ENCODE results near the gene AGBL5. TPM values are rescaled to one million over a fixed set of nuclear protein-coding genes. Genes with fewer than 3 reads are reported as not detected.

Gene AGBL5
- total and polyA plus RNA-seq, 9 of the 15 experiments (the other 6 are each of a cell fraction or from before 2014, with no cell fraction given): 3.3 to 52.7 (median 26.2) TPM

DNA sequence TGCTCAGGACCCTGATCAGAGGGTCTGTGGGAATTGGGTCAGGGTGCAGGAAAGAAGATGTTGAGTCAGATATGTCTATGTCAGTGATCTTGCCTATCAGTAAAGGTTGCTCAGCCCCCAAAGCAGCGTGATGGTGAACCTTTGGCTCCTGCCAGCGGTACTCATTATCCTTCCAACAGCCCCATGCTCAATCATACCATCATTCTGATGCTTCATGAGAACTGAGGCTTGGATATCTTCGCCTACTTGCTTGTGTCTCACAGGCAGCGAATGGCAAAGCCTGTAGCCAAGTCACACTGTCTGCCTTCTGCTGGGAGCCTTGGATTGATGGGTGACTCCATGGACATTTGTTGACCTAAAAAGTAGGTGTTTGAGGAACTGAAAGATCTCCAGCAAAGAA, 37.7 kb upstream of the AGBL5 start:
- in situ Hi-C loops (cut with MboI) (loop anchor here (5.0 kb wide), 1 partner anchor 51 kb away; no protein-coding TSS in a partner anchor), intact Hi-C loops (cut with micrococcal nuclease) (loop anchor here (10.0 kb wide), 1 partner anchor 249 kb away; the partner anchor contains the start of gene SLC35F6)
- 0 out of 3 replicates have a peak overlapping the region, but pooled peaks have one; percentile 16 for H3K27ac ChIP-seq (ENCODE audit: extremely low read depth, low read depth, low read length)
- no peaks in the 10 kb centered on the region for H4K20me1 ChIP-seq (replicated peaks; ENCODE audit: control insufficient read depth, insufficient read depth, low read length)
- H2AFZ ChIP-seq (ENCODE audit: low read depth, low read length): no peak overlapping the region
- no TSS peak for BruUV-seq (replicated peaks)
- H3K9me3 ChIP-seq (replicated peaks; ENCODE audit: control insufficient read depth, insufficient read depth, low read depth, low read length): no peaks in the 10 kb centered on the region
- peaks cover 54 to 88% of the 10 kb centered on the region in 2 experiments for H3K4me1 ChIP-seq (replicated peaks in 1 of 2; ENCODE audit: control insufficient read depth in 2 of 2, insufficient read depth in 2 of 2, low read length in 2 of 2)
- no peak overlapping the region for H3K4me2 ChIP-seq (ENCODE audit: insufficient read depth, low read length)
- no peak overlapping the region for H3K4me3 ChIP-seq
- FAIRE-seq: no peak
- CTCF ChIA-PET (ENCODE audit: low intra/inter-chr PET ratio): interaction anchor here (0.5 kb wide), 1 partner anchor 12 kb away, joined by 3 read pairs; no protein-coding TSS in a partner anchor
- POLR2A ChIA-PET: interaction anchor here (0.6 to 0.7 kb wide), 2 partner anchors 11 to 56 kb away, joined by 4 read pairs; no protein-coding TSS in a partner anchor
- no peak for DNase-seq (ENCODE audit: extremely low read depth in 1 of 4, low spot score in 3 of 4)
- no peaks in the 10 kb centered on the region for H3K9me1 ChIP-seq (ENCODE audit: control insufficient read depth, insufficient read depth, low read length)
- H3K9ac ChIP-seq (ENCODE audit: insufficient read depth in 1 of 2, low read depth in 2 of 2, low read length in 2 of 2): no peak overlapping the region; a peak in 1 of 4 replicates
- peak; percentile 89 for TF ChIP-seq WHSC1 (IDR thresholded peaks at IDR 0.05; ENCODE audit: low read length)
- TF ChIP-seq ZNF699 (CRISPR knock-in tag; IDR thresholded peaks at IDR 0.05; ENCODE audit: insufficient replicate concordance): no peak
- no peak for TF ChIP-seq BRF1 (IDR thresholded peaks at IDR 0.05; ENCODE audit: borderline replicate concordance, extremely low read depth, insufficient read length)
- ATAC-seq: no peak
- WGBS (ENCODE audit: insufficient coverage, low coverage, missing lambda C conversion rate): 63% methylated on average over 4 of the region's 4 CpGs
- peaks cover 73% of the 10 kb centered on the region for H3K79me2 ChIP-seq (ENCODE audit: control insufficient read depth, insufficient read depth, low read length)
- no peaks in the 10 kb centered on the region for H3K27me3 ChIP-seq (ENCODE audit: control insufficient read depth in 2 of 2, insufficient read depth in 2 of 2, low read length in 2 of 2)
- peaks cover 4% of the 10 kb centered on the region; the same call in 2 of the 3 replicates for H3K36me3 ChIP-seq (ENCODE audit: control insufficient read depth, insufficient read depth, low read length)
